ENCODE measurements around the gene KSR2.
A peak's percentile ranks its signal among the peaks of the same experiment; 100 is the strongest.

KSR2 gene

GRCh38 chr12:117517219-117517739 lies 451.5 kb downstream of the KSR2 start:
- no peak for DNase-seq

GRCh38 chr12:117516034-117516433 lies 452.8 kb downstream of the KSR2 start:
- no peak for DNase-seq

GRCh38 chr12:117514016-117514415 lies 454.8 kb downstream of the KSR2 start:
- no peak for DNase-seq

- no peak for DNase-seq
Measured at GRCh38 chr12:117513353-117513752, 455.4 kb downstream of the KSR2 start.

- no peak for DNase-seq
Measured at GRCh38 chr12:117508468-117508867, 460.3 kb downstream of the KSR2 start.

GRCh38 chr12:117507548-117507947 lies 461.2 kb downstream of the KSR2 start:
- DNase-seq = no peak

- no peak for DNase-seq
Measured at GRCh38 chr12:117506333-117506732, 462.5 kb downstream of the KSR2 start.

- DNase-seq = no peak
Measured at GRCh38 chr12:117502633-117503032, 466.2 kb downstream of the KSR2 start.

- DNase-seq = no peak
Measured at GRCh38 chr12:117502233-117502632, 466.6 kb downstream of the KSR2 start.

GRCh38 chr12:117501076-117501869 lies 467.5 kb downstream of the KSR2 start:
- no peak for DNase-seq

GRCh38 chr12:117499759-117500485 lies 468.9 kb downstream of the KSR2 start:
- DNase-seq = no peak

GRCh38 chr12:117498880-117499279 lies 469.9 kb downstream of the KSR2 start:
- DNase-seq = no peak

- peak; percentile 20 for DNase-seq
Measured at GRCh38 chr12:117498256-117498655, 470.5 kb downstream of the KSR2 start.

- no peak for DNase-seq
Measured at GRCh38 chr12:117497407-117497806, 471.4 kb downstream of the KSR2 start.

GRCh38 chr12:117494833-117495655 lies 473.7 kb downstream of the KSR2 start:
- DNase-seq = peak; percentile 95

GRCh38 chr12:117491711-117492110 lies 477.1 kb downstream of the KSR2 start:
- DNase-seq = no peak

GRCh38 chr12:117490130-117490529 lies 478.7 kb downstream of the KSR2 start:
- no peak for DNase-seq

- DNase-seq = no peak
Measured at GRCh38 chr12:117489671-117490070, 479.1 kb downstream of the KSR2 start.

GRCh38 chr12:117486840-117487659 lies 481.7 kb downstream of the KSR2 start:
- DNase-seq = no peak

- DNase-seq = peak; percentile 99
Measured at GRCh38 chr12:117485984-117486839, 482.6 kb downstream of the KSR2 start.

GRCh38 chr12:117484901-117485300 lies 483.9 kb downstream of the KSR2 start:
- no peak for DNase-seq
